HCT116 (cell line): ENCODE results near the gene GUCY2C. TPM values are rescaled to one million over a fixed set of nuclear protein-coding genes. Genes with fewer than 3 reads are reported as not detected.

Experiments used
- ATAC-seq: fragments of 200-7000 bp; cut with Tn5 transposase; 2 replicates; pipeline ENCODE4 v1.9.1; 2020; ENCODE audit warnings: mild to moderate bottlenecking, moderate library complexity
- BruUV-seq: library from RNA; stranded (reverse); fragments of 400-500 nt; replicated peaks from 2 replicates; lab custom pipeline; 2021; lab: Mats Ljungman, UMichigan
- CTCF ChIA-PET: fragments of 300-600 bp; sonication (Branson Sonifier 250); formaldehyde crosslinking; loops from one replicate; lab custom pipeline; 2021; ENCODE audit warnings: antibody characterized with exemption; lab: Charles Lee
- POLR2A ChIA-PET: fragments of 300-600, 350-600 bp; sonication (Branson Sonifier 250); formaldehyde crosslinking; loops from one replicate; lab custom pipeline; 2021; ENCODE audit warnings: antibody characterized with exemption; lab: Charles Lee
- RAD21 ChIA-PET, 2 experiments: fragments of 300-600 bp; sonication (Branson Sonifier 250); formaldehyde crosslinking; loops; one replicate each; lab custom pipeline; 2023; ENCODE audit warnings: low total read pairs in 2 of 2; ENCODE audit not compliant: uncharacterized antibody in 2 of 2, unreplicated experiment in 2 of 2, low non-redundant PET in 1 of 2; lab: Charles Lee
- DNase-seq: peaks from one replicate; pipeline ENCODE4 v3.0.0-alpha.2; 2010; ENCODE audit warnings: low read depth, low spot score
- H2AFZ ChIP-seq: fragments of 200-600 bp; shearing (Covaris generic), sonication (generic); 2 replicates; pipeline ENCODE4 v1.6.1; 2017; ENCODE audit warnings: low read depth, mixed run types, mixed read lengths, antibody characterized with exemption, low read length; ENCODE audit not compliant: poor library complexity, severe bottlenecking
- H3K27ac ChIP-seq: 2 replicates; pipeline ENCODE4 v1.5.1; 2012; ENCODE audit warnings: low read depth, low read length
- H3K27me3 ChIP-seq: fragments of 200-600 bp; sonication (generic); 2 replicates; pipeline ENCODE4 v1.6.1; 2016; ENCODE audit warnings: mixed run types, low read length, mixed read lengths; ENCODE audit not compliant: insufficient read depth
- H3K36me3 ChIP-seq, 2 experiments: fragments of 200-500 bp in 1 of 2; fragments of 200-600 bp in 1 of 2; sonication (Bioruptor generic) in 1 of 2; sonication (generic) in 1 of 2; 2 replicates each; pipeline versions ENCODE4 v1.5.1 to v1.6.1; 2014 to 2016; ENCODE audit warnings: low read length in 2 of 2, inconsistent platforms in 1 of 2, mixed read lengths in 1 of 2, mixed run types in 1 of 2; ENCODE audit not compliant: insufficient read depth in 2 of 2, control insufficient read depth in 1 of 2
- H3K4me1 ChIP-seq, 2 experiments: fragments of 200-600 bp in 1 of 2; sonication (generic) in 1 of 2; 2 replicates each; pipeline versions ENCODE4 v1.5.1 to v1.6.1; 2012 to 2017; ENCODE audit warnings: low read length in 2 of 2, inconsistent platforms in 1 of 2, mild to moderate bottlenecking in 1 of 2, mixed read lengths in 1 of 2, mixed run types in 1 of 2, moderate library complexity in 1 of 2; ENCODE audit not compliant: insufficient read depth in 2 of 2, control insufficient read depth in 1 of 2
- H3K4me2 ChIP-seq: fragments of 200-600 bp; sonication (generic); 2 replicates; pipeline ENCODE4 v1.6.1; 2017; ENCODE audit warnings: mixed run types, low read length, mixed read lengths
- H3K4me3 ChIP-seq, 2 experiments: fragments of 200-600 bp in 1 of 2; sonication (generic) in 1 of 2; replicated peaks in 1 of 2; 2 replicates each; pipeline ENCODE4 v1.5.1; 2011 to 2016; ENCODE audit warnings: low read length in 2 of 2, control low read depth in 1 of 2, low read depth in 1 of 2, mild to moderate bottlenecking in 1 of 2, mixed read lengths in 1 of 2, mixed run types in 1 of 2
- H3K79me2 ChIP-seq: fragments of 200-600 bp; sonication (generic); 2 replicates; pipeline ENCODE4 v1.6.1; 2017; ENCODE audit warnings: mild to moderate bottlenecking, mixed run types, low read length, moderate library complexity, mixed read lengths; ENCODE audit not compliant: insufficient read depth
- H3K9ac ChIP-seq: fragments of 200-600 bp; sonication (generic); 2 replicates; pipeline ENCODE4 v1.6.1; 2016; ENCODE audit warnings: low read length, mixed read lengths
- H3K9me2 ChIP-seq: fragments of 200-600 bp; sonication (generic), shearing (Covaris generic); 2 replicates; pipeline ENCODE4 v1.6.1; 2017; ENCODE audit warnings: mixed run types, mild to moderate bottlenecking, moderate library complexity; ENCODE audit not compliant: insufficient read depth
- H3K9me3 ChIP-seq, 2 experiments: fragments of 200-500 bp in 1 of 2; fragments of 200-600 bp in 1 of 2; sonication (Bioruptor generic) in 1 of 2; sonication (generic) in 1 of 2; 2 replicates each; pipeline ENCODE4 v1.6.1; 2014 to 2017; ENCODE audit warnings: low read length in 2 of 2, mixed read lengths in 2 of 2, inconsistent platforms in 1 of 2, low read depth in 1 of 2, mild to moderate bottlenecking in 1 of 2, mixed run types in 1 of 2, moderate library complexity in 1 of 2; ENCODE audit not compliant: control insufficient read depth in 1 of 2, insufficient read depth in 1 of 2
- H4K20me1 ChIP-seq: fragments of 200-600 bp; sonication (generic), shearing (Covaris generic); 2 replicates; pipeline ENCODE4 v1.6.1; 2017; ENCODE audit warnings: mixed run types, mild to moderate bottlenecking, moderate library complexity; ENCODE audit not compliant: insufficient read depth
- CEBPB ChIP-seq: IDR thresholded peaks from 2 replicates; pipeline ENCODE4 v1.6.1; 2012; ENCODE audit warnings: low read depth
- EGR1 ChIP-seq: IDR thresholded peaks from 2 replicates; pipeline ENCODE4 v1.6.1; 2012; ENCODE audit warnings: low read depth
- ELF1 ChIP-seq: IDR thresholded peaks from 2 replicates; pipeline ENCODE4 v1.6.1; 2012; ENCODE audit warnings: low read depth, borderline replicate concordance
- EZH2 ChIP-seq: fragments of 200-600 bp; sonication (generic); IDR thresholded peaks from 2 replicates; pipeline ENCODE4 v1.6.1; 2017; ENCODE audit warnings: antibody characterized with exemption, mixed run types
- EZH2phosphoT487 ChIP-seq: fragments of 200-600 bp; IDR thresholded peaks from 2 replicates; pipeline ENCODE4 v1.6.1; 2018; ENCODE audit warnings: antibody characterized with exemption, borderline replicate concordance
- JUND ChIP-seq: IDR thresholded peaks from 2 replicates; pipeline ENCODE4 v1.6.1; 2012
- MAX ChIP-seq: IDR thresholded peaks from 2 replicates; pipeline ENCODE4 v1.6.1; 2012
- POLR2A ChIP-seq: IDR thresholded peaks from 2 replicates; pipeline ENCODE4 v1.7.0; 2011; ENCODE audit warnings: borderline replicate concordance; ENCODE audit not compliant: insufficient read depth, insufficient read length; ENCODE audit errors: extremely low read depth
- POLR2AphosphoS5 ChIP-seq: IDR thresholded peaks from 2 replicates; pipeline ENCODE4 v1.6.1; 2011; ENCODE audit warnings: mild to moderate bottlenecking, low read depth, low read length, moderate library complexity
- REST ChIP-seq: IDR thresholded peaks from 2 replicates; pipeline ENCODE4 v1.6.1; 2012; ENCODE audit warnings: low read depth
- SRF ChIP-seq: IDR thresholded peaks from 2 replicates; pipeline ENCODE4 v1.6.1; 2012; ENCODE audit warnings: low read depth
- TCF7L2 ChIP-seq: IDR thresholded peaks from 2 replicates; pipeline ENCODE4 v1.7.0; 2011; ENCODE audit warnings: borderline replicate concordance, inconsistent platforms; ENCODE audit not compliant: insufficient read depth, insufficient read length; ENCODE audit errors: extremely low read depth
- ZBTB33 ChIP-seq: IDR thresholded peaks from 2 replicates; pipeline ENCODE4 v1.6.1; 2011; ENCODE audit warnings: mild to moderate bottlenecking, low read length, moderate library complexity; ENCODE audit not compliant: insufficient replicate concordance; ENCODE audit errors: extremely low read depth
- ZFX ChIP-seq: fragments of 450-650 bp; IDR thresholded peaks from 2 replicates; pipeline ENCODE4 v1.6.1; 2017
- ZNF274 ChIP-seq: fragments of 200-500 bp; sonication (Bioruptor generic); IDR thresholded peaks from 2 replicates; pipeline ENCODE4 v1.6.1; 2014; ENCODE audit warnings: mild to moderate bottlenecking, low read depth, low read length, inconsistent platforms
- intact Hi-C: fragments of 100-400 bp; cut with micrococcal nuclease; formaldehyde crosslinking; loops from 2 replicates; pipeline ENCODE4 v1.10.0; 2022
- total RNA-seq: library from RNA; stranded (reverse); gene quantifications from one replicate; pipeline ENCODE4 v1.2.1, GENCODE V29; 2021; ENCODE audit not compliant: unreplicated experiment

Gene GUCY2C
- total RNA-seq, 1 experiment from 2014 or later: not detected

- Histone ChIP-seq H3K36me3 (no peaks in the 10 kb centered on the region), H2AFZ (no peak overlapping the region), H4K20me1 (no peaks in the 10 kb centered on the region), H3K79me2 (no peaks in the 10 kb centered on the region), H3K27ac (no peak overlapping the region), H3K4me2 (no peak overlapping the region), H3K9me3 (no peaks in the 10 kb centered on the region), H3K4me1 (no peaks in the 10 kb centered on the region), H3K27me3 (no peaks in the 10 kb centered on the region), H3K9me2 (no peaks in the 10 kb centered on the region), H3K9ac (no peak overlapping the region), H3K4me3 (no peak overlapping the region)
- no TSS peak for BruUV-seq
- no peak for DNase-seq
- ChIA-PET POLR2A (no interaction called here), CTCF (no interaction called here), RAD21 (no interaction called here)
- no peak for ATAC-seq
- TF ChIP-seq REST (no peak), JUND (no peak), EGR1 (no peak), POLR2AphosphoS5 (no peak), EZH2 (no peak), ZFX (no peak), SRF (no peak), MAX (no peak), EZH2phosphoT487 (no peak), POLR2A (no peak), ZNF274 (no peak), ZBTB33 (no peak), TCF7L2 (no peak), ELF1 (no peak), CEBPB (no peak)
- intact Hi-C loops: no loop called here
These were observed 120.8 kb downstream of the GUCY2C start for GRCh38 chr12:14575585-14575984.
